IPS-18a (cell line): ENCODE measurements around the gene LFNG.

ENCODE experiments used
- H3K27ac ChIP-seq: one replicate; pipeline ENCODE4 v1.5.1; 2013; ENCODE audit warnings: low read length
- H3K27me3 ChIP-seq: one replicate; pipeline ENCODE4 v1.6.1; 2013; ENCODE audit warnings: mild to moderate bottlenecking, low read length; ENCODE audit not compliant: control insufficient read depth, insufficient read depth
- H3K36me3 ChIP-seq: one replicate; pipeline ENCODE4 v1.6.1; 2013; ENCODE audit warnings: low read depth, low read length; ENCODE audit not compliant: control insufficient read depth
- H3K4me1 ChIP-seq: one replicate; pipeline ENCODE4 v1.6.1; 2013; ENCODE audit warnings: low read depth, low read length; ENCODE audit not compliant: control insufficient read depth
- H3K4me3 ChIP-seq: one replicate; pipeline ENCODE4 v1.5.1; 2013; ENCODE audit warnings: low read length
- H3K9ac ChIP-seq: one replicate; pipeline ENCODE4 v1.6.1; 2013; ENCODE audit warnings: mild to moderate bottlenecking, low read length, moderate library complexity
- H3K9me3 ChIP-seq: one replicate; pipeline ENCODE4 v1.6.1; 2013; ENCODE audit warnings: low read depth, low read length; ENCODE audit not compliant: control insufficient read depth

The LFNG gene

DNA sequence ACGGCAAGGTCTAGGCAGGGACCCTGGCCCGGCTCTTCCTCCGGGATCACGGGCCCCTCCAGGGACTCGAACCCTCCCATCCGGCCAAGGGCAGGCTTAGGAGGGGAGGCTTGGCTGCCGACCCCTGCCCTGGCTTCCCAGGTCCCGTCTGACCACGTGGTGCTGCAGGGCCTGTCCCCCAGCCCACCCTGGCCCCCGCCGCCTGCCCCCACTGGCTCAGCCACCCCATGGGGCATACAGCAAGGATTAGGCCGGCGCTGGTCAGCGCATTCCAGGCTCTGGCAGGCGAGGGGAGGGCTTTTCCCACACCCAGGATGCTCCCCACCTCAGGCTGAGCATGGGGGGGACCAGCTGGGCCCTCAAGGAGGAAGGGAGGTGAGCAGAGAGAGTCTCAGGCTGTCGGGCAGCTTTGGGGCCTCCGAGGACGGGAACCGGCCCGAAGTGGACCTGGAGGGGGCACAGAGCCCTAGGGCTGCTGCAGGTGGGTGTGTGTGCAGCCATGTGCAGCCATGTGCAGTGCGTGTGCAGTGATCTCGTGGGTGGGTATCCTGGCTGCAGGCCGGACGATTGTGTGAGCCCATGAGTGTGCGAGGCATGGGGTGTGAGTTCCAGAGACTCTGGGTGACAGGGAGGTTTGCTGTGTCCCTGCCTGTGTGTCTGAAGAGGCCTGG lies 42.7 kb upstream of the LFNG start:
- H3K9me3 ChIP-seq = no peaks in the 10 kb centered on the region
- peaks cover 5% of the 10 kb centered on the region for H3K4me1 ChIP-seq
- H3K9ac ChIP-seq = no peak overlapping the region
- H3K27ac ChIP-seq = no peak overlapping the region
- no peaks in the 10 kb centered on the region for H3K27me3 ChIP-seq
- no peaks in the 10 kb centered on the region for H3K36me3 ChIP-seq
- H3K4me3 ChIP-seq = no peak overlapping the region

DNA sequence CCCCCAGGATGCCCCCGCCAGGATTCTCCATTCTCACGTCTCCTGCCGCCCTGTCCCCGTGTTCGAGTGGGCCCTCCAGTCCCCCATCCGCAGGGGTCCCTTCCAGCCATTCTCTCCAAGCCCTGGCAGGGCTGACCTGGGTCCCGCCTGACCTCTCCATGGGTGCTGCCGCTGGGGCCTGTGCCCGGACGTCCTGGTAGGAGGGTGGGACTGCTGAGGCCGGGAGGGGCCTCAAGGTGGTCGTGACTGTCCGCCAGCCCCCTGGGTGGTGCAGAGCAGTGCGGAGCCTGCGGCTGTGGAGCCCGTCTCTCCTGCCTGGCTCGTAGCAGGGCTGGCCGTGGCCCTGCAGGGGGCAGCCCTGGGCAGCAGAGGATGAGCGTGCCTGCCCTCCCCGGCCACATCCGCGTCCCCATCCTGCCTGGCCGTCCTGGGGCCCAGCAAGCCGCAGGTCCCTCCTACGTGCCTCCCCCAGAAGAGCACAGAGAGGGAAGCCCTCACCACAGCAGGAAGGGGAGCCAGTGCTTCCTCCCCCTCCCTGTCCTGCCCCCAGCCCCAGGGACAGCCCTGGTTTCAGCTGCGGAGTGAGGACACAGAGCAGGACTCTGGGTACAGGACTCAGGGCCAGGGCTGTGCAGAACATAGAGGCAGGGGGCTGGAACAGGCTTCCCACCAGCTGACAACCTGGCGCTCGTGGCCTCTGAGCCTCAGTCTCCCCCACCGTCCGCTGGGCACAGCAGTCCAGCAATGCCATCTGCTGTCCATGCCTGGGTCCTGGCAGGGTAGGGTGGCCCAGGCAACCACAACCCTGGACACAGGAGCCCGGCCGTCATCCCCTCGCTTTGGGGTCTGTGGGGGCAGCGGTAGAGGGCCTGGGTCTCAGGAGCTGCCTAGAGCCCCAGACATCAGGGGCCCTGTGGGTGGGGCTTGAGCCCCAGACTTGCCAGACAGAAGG lies 41.9 kb upstream of the LFNG start:
- H3K36me3 ChIP-seq = no peaks in the 10 kb centered on the region
- no peaks in the 10 kb centered on the region for H3K9me3 ChIP-seq
- peaks cover 5% of the 10 kb centered on the region for H3K4me1 ChIP-seq
- H3K27me3 ChIP-seq = no peaks in the 10 kb centered on the region
- no peak overlapping the region for H3K9ac ChIP-seq
- H3K27ac ChIP-seq = no peak overlapping the region
- H3K4me3 ChIP-seq = no peak overlapping the region

DNA sequence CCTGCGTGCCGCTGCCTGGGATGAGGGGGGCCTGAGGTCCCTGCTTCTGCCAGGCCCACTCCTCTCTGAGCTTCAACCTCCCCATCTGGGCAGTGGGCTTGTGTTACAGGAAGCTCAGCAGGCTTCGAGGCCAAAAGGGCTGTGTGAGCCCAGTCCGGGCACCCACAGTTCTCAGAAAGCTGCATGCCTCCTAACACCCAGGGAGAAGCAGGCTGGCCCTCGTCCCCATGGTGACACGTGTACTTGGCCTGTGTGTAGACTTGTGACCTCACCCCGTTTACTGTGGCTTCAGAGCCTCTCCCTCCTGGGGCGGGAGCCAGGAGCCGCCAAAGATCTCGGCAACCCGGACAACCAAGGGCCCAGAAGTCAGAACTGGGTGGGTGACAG lies 41.2 kb upstream of the LFNG start:
- Histone ChIP-seq H3K36me3 (no peaks in the 10 kb centered on the region), H3K9ac (no peak overlapping the region), H3K9me3 (no peaks in the 10 kb centered on the region), H3K4me1 (peaks cover 5% of the 10 kb centered on the region), H3K27me3 (no peaks in the 10 kb centered on the region), H3K27ac (no peak overlapping the region), H3K4me3 (no peak overlapping the region)

DNA sequence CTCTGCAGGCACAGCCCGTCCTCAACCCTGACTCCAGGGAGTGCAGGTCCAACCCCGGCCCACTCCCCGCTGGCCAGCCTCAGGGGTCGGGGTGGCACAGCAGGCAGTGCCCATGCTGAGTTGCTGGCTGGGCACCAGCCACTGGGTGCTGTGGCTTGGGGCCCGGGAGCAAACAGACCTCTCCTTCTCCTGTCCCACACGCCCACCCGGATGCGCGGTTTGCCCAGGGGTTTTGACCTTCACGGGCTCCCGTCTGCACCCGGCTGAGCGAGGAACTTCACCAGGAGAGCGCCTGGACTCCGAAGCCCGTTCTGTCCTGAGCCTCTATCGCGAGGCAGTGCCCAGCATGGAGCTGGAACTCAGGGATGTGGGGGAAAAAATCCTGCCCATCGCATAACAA lies 40.8 kb upstream of the LFNG start:
- no peak overlapping the region for H3K27ac ChIP-seq
- H3K4me3 ChIP-seq = no peak overlapping the region
- no peaks in the 10 kb centered on the region for H3K27me3 ChIP-seq
- no peaks in the 10 kb centered on the region for H3K36me3 ChIP-seq
- H3K9ac ChIP-seq = no peak overlapping the region
- H3K9me3 ChIP-seq = no peaks in the 10 kb centered on the region
- H3K4me1 ChIP-seq = peaks cover 5% of the 10 kb centered on the region

DNA sequence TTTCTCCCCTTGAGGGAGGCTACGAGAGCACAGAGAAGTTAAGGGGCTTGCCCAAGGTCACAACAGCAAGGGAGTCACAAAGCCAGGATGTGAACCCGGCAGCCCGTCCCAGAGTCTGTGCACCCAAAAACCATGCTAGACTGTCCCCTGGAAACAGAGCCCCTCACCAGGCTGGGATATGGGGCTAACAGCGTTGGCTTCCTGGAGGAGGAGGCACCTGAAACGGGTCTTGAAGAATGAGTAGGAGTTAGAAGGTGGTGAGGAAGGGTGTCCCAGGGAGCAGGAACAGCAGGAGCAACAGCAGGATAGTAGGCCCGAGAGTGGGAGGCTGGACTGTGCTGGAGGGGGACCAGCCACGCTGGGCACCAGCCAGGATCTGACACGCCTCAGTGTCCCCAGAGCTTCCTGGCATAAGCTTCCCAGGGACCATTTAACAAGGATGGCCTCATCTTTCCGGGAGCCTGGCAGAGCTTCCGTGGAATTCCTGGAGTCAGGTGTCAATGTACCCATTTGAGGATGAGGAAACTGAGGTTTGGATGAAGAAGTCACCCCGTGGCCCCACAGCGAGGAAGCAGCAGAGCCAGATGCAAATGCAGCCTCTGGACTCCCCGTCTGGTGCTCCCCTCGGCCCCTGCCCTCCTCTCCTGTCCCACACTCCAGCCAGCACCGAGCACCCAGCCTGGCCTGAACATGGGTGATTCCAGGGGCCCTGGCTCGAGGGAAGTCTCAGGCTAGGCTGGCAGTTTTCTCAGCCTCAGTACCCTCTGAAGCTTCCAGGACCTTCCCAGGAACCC lies 40.1 kb upstream of the LFNG start:
- no peaks in the 10 kb centered on the region for H3K9me3 ChIP-seq
- H3K27ac ChIP-seq = no peak overlapping the region
- no peaks in the 10 kb centered on the region for H3K36me3 ChIP-seq
- no peak overlapping the region for H3K9ac ChIP-seq
- H3K27me3 ChIP-seq = no peaks in the 10 kb centered on the region
- H3K4me1 ChIP-seq = peaks cover 5% of the 10 kb centered on the region
- H3K4me3 ChIP-seq = no peak overlapping the region

DNA sequence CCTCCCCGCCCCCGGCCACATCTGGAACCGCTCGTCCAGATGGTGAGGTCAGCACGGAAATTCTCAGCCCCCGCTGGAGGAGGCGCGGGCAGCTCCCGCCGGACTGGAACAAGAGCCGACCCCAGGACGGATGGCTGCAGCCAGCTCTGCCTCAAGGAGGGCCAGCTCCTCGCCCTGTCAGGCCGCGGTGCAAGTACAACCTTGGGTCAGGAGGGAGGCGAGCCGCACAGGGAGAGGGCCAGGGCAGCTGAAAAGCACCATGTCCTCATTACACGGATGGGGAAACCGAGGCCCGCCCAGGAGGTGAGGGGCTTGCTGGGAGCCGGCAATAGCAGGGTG lies 39.5 kb upstream of the LFNG start:
- Histone ChIP-seq H3K9me3 (no peaks in the 10 kb centered on the region), H3K36me3 (no peaks in the 10 kb centered on the region), H3K4me3 (no peak overlapping the region), H3K27me3 (no peaks in the 10 kb centered on the region), H3K27ac (no peak overlapping the region), H3K9ac (no peak overlapping the region), H3K4me1 (peaks cover 5% of the 10 kb centered on the region)

DNA sequence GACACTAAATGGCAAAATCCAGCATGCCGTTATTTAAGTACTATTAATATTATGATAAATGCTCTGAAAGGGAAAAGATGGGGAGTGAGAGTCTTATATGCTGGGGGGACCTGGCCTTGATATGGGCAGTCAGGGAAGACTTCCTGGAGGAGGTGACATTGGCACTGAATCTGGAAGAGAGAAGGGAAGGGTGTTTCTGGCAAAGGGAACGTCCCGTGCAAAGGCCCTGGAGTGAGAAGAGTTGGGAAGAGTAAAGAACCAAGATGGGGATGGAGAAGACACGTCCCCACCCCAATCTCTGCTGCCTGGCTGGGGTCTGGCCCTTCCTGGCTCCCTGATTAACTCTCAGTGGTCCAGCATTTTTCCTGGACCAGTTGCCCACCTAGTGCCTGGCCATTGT lies 38.4 kb upstream of the LFNG start:
- H3K4me3 ChIP-seq = no peak overlapping the region
- H3K27ac ChIP-seq = no peak overlapping the region
- no peak overlapping the region for H3K9ac ChIP-seq
- H3K27me3 ChIP-seq = no peaks in the 10 kb centered on the region
- no peaks in the 10 kb centered on the region for H3K36me3 ChIP-seq
- peaks cover 5% of the 10 kb centered on the region for H3K4me1 ChIP-seq
- no peaks in the 10 kb centered on the region for H3K9me3 ChIP-seq

DNA sequence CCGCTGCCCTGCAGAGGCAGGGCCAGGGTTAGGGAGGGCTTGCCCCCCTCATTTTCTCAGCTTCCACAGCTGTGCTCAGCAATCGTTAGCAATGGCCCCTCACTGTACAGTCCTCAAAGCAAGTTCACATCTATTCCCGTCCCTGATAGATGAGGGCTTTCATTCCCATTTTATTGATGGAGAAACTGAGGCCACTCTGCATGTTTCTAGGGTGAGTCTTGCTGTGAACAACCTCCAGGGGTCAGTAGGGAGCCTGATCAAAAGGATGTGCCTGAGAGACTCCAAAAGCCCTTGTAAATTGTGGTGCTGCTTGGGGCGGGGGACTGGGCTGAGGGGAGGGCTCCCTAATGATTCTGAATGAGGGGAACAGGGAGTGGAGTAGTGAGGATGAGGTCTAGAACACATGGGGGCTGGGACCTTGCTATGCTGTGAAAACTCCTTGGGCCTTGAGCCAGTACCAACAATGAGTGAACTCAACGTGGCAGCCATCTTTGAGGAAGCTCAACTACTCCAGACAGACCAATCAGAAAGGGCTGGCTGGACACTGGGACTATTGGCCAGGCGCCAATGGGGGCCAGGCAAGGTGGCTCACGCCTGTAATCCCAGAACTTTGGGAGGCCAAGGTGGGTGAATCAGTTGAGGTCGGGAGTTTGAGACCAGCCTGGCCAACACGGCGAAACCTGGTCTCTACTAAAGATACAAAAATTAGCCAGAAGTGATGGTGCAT lies 36.7 kb upstream of the LFNG start:
- no peak overlapping the region for H3K9ac ChIP-seq
- H3K36me3 ChIP-seq = no peaks in the 10 kb centered on the region
- H3K27ac ChIP-seq = no peak overlapping the region
- no peaks in the 10 kb centered on the region for H3K9me3 ChIP-seq
- H3K4me3 ChIP-seq = no peak overlapping the region
- no peaks in the 10 kb centered on the region for H3K27me3 ChIP-seq
- H3K4me1 ChIP-seq = no peaks in the 10 kb centered on the region

DNA sequence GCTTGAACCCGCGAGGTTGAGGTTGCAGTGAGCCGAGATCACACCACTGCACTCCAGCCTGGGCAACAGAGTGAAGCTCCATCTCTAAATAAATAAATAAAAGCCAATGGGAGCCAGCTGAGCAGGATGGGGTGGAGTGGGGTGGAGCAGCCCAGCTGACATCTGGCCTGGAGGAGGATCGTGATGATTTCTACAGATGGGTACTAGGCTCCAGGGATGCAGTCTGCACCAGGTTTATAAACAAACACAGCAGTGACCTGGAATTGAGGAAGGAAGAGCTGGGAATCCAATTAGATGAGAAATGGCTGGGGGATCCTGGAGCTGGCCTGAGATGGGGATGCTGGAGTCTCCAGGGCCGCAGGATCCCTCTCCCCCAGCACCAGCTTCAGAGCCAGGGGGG lies 36.1 kb upstream of the LFNG start:
- H3K27me3 ChIP-seq = no peaks in the 10 kb centered on the region
- H3K27ac ChIP-seq = no peak overlapping the region
- no peaks in the 10 kb centered on the region for H3K36me3 ChIP-seq
- H3K4me3 ChIP-seq = no peak overlapping the region
- H3K9me3 ChIP-seq = no peaks in the 10 kb centered on the region
- H3K9ac ChIP-seq = no peak overlapping the region
- no peaks in the 10 kb centered on the region for H3K4me1 ChIP-seq

DNA sequence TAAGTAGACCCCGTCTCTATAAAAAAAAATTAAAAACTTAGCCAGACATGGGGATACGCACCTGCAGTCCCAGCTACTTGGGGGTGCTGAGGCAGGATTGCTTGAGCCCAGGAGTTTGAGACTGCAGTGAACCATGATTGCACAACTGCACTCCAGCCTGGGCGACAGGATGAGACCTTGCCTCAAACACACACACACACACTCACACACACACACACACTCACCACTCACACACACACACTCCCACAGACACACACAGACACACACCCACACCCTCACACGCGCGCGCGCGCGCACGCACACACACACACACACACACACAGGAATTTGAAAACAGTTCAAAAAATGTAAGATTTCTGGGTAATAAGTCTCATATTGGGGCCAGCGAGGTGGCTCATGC lies 34.7 kb upstream of the LFNG start:
- Histone ChIP-seq H3K9me3 (no peaks in the 10 kb centered on the region), H3K9ac (no peak overlapping the region), H3K4me1 (no peaks in the 10 kb centered on the region), H3K4me3 (no peak overlapping the region), H3K27me3 (no peaks in the 10 kb centered on the region), H3K36me3 (no peaks in the 10 kb centered on the region), H3K27ac (no peak overlapping the region)

DNA sequence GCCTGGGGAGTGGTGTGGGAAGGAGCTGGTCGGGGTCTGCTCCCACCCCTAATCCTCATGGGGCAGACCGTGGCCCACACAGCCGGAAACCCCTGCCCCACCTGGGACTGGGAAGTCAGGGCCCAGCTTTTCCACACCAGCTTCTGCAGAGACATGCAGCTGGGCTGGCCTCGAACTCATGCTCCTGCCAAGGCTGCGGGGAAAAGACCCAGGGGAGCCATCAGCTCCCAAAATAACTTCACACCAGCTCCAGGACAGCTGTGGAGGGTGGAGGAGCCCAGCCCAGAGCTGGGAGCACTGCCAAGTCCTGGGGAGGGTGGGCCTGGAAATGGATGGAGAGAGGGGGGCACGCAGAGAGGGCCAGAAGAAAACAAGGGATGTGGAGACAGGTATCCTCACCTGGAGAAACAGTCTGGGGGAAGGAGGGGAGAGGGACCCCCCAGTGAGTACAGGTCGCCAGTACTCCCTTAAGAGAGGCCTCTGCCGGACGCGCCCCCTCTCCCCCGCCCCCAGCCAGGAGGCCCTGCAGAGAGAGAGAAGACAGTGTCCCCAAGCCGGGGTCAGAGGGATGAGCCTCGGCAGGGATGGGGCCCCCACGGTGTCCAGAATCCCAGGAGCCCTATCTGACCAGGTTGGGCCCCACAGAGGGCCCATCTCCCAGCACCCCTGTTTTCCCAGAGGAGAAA lies 31.8 kb upstream of the LFNG start:
- H3K4me3 ChIP-seq = no peak overlapping the region
- no peak overlapping the region for H3K9ac ChIP-seq
- H3K36me3 ChIP-seq = no peaks in the 10 kb centered on the region
- H3K27me3 ChIP-seq = no peaks in the 10 kb centered on the region
- no peak overlapping the region for H3K27ac ChIP-seq
- no peaks in the 10 kb centered on the region for H3K4me1 ChIP-seq
- H3K9me3 ChIP-seq = no peaks in the 10 kb centered on the region
